Limb (tissue), 2 donors: ENCODE results near the gene TSPAN7.
A peak's percentile ranks its signal among the peaks of the same experiment; 100 is the strongest.

Experiments
- DNase-seq, 2 donors: peaks; one replicate each; pipeline ENCODE4 v3.0.0-alpha.2; 2016; ENCODE audit errors: extremely low spot score in 2 of 2

Gene TSPAN7

GRCh38 chrX:38643903-38644302 is 82.6 kb downstream of the TSPAN7 start:
- no peak for DNase-seq

- no peak for DNase-seq
Measured at GRCh38 chrX:38646129-38646528, 84.8 kb downstream of the TSPAN7 start.

GRCh38 chrX:38649221-38649620 is 87.9 kb downstream of the TSPAN7 start:
- DNase-seq, result no peak

- DNase-seq, result no peak
Measured at GRCh38 chrX:38649674-38650647, 88.6 kb downstream of the TSPAN7 start.

- DNase-seq, result no peak
Measured at GRCh38 chrX:38651625-38652601, 90.6 kb downstream of the TSPAN7 start.

- DNase-seq, result no peak
Measured at GRCh38 chrX:38652934-38653442, 91.6 kb downstream of the TSPAN7 start.

GRCh38 chrX:38654302-38654701 is 93.0 kb downstream of the TSPAN7 start:
- DNase-seq, result peak in 1 of 2 donors; percentile 15

GRCh38 chrX:38656350-38656915 is 95.1 kb downstream of the TSPAN7 start:
- DNase-seq, result no peak

- no peak for DNase-seq
Measured at GRCh38 chrX:38657562-38657961, 96.2 kb downstream of the TSPAN7 start.

GRCh38 chrX:38660395-38661102 is 99.2 kb downstream of the TSPAN7 start:
- no peak for DNase-seq

- DNase-seq, result no peak
Measured at GRCh38 chrX:38661103-38661441, 99.7 kb downstream of the TSPAN7 start.

- no peak for DNase-seq
Measured at GRCh38 chrX:38661561-38661960, 100.2 kb downstream of the TSPAN7 start.

GRCh38 chrX:38662640-38663039 is 101.3 kb downstream of the TSPAN7 start:
- DNase-seq, result no peak

- DNase-seq, result peak in 1 of 2 donors; percentile 38
Measured at GRCh38 chrX:38664285-38664684, 102.9 kb downstream of the TSPAN7 start.

- no peak for DNase-seq
Measured at GRCh38 chrX:38666909-38667308, 105.6 kb downstream of the TSPAN7 start.

GRCh38 chrX:38668771-38669170 is 107.4 kb downstream of the TSPAN7 start:
- no peak for DNase-seq

- no peak for DNase-seq
Measured at GRCh38 chrX:38669428-38669827, 108.1 kb downstream of the TSPAN7 start.

- no peak for DNase-seq
Measured at GRCh38 chrX:38672646-38673045, 111.3 kb downstream of the TSPAN7 start.

- DNase-seq, result no peak
Measured at GRCh38 chrX:38675856-38676255, 114.5 kb downstream of the TSPAN7 start.

- DNase-seq, result no peak
Measured at GRCh38 chrX:38678183-38678582, 116.8 kb downstream of the TSPAN7 start.

- no peak for DNase-seq
Measured at GRCh38 chrX:38678821-38679220, 117.5 kb downstream of the TSPAN7 start.
